ENCODE results near the gene ARHGAP22.
"Not testable (repeated sequence)": the region's sequence is repeated elsewhere in the genome, so short reads cannot be mapped to it uniquely, and the experiment has no call there.

Gene ARHGAP22

GRCh38 chr10:48446785-48447184 is 158.1 kb downstream of the ARHGAP22 start:
- DNase-seq, result no peak

DNA sequence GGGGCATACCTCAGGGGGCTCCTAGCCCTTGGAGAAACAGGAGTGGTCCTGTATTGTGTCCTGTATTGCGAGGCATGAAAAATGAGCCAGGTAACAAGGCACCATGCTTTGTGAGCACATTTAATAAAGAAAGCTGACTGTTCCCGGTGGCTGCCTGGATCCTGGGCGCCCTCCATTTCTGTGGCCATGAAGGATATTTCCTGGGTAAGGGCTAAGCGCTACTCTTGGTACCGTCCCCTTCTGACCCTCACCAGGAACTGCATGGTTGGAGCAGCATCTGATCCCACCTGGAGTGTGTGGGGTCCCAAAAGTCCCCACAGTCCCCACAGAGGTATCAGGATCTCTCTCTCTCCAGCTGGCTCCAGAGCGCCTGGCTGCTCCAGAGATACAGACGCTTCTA is 158.9 kb downstream of the ARHGAP22 start:
- no peak for DNase-seq

DNA sequence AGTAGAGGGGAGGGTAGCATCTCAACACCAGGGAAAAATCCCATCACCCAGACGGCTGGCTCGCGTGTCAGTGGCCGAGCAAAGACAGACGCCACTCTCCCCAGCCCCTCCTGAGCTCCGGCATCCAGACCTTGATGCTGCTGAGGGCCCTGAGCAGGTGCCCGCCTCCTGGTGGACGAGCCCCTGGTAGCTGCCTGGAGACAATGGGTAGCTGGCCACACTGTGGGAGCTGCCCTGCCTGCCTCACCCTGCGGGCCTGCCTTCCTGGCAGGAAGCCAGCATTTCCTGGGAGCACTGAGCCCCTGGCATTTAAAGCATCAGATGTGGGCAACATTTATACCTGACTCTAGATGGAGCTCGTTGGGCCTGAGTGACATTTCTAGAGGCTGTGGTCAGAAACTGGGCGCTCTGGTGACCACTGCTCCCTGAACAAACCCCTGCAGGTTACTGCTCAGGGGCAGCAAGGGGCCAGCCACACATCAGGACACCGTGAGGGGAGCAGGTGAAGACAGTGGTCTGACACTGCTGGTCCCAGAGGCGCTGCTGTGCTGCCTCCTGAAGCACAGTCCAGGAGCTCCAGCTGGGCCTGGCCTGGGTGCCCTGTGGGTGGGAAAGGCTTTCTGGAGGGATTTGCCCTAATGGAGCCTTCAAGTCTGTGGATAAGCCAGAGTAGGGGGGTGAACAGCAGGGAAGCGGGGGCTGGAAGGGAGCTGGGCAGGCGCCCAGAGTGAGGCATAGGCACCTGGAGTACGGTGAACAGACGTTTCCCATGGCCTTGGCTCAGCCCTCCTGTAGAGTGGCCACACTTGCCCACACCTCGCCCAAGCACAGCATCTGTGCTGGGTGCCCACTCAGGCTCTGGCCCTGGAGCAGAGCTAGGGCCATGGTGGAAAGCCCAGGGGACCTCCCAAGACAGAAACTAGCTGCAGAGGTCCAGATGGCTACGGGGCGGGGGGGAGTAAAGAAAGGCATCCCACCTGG is 159.7 kb downstream of the ARHGAP22 start:
- no peak for DNase-seq

DNA sequence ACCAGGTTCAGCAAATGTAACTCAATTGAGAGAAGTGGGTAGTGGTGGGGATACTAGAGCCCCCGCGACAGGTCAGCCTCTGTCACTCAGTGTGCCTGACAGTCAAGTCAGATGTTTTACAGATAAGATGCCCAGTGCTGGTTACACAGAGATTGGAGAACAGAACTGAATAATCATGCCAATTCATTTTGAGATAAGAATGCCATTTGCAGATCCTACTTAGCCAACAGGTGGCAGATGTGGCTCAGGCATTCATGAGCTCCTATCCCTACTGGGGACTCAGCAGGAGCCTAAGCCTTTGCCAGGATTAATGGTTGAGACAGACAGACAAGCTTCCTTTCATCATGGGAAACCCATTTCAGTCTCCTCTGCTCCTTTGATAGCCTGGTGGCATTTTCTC is 160.6 kb downstream of the ARHGAP22 start:
- DNase-seq, result no peak

- DNase-seq, result no peak
Observed at GRCh38 chr10:48442809-48443177, 162.1 kb downstream of the ARHGAP22 start.

DNA sequence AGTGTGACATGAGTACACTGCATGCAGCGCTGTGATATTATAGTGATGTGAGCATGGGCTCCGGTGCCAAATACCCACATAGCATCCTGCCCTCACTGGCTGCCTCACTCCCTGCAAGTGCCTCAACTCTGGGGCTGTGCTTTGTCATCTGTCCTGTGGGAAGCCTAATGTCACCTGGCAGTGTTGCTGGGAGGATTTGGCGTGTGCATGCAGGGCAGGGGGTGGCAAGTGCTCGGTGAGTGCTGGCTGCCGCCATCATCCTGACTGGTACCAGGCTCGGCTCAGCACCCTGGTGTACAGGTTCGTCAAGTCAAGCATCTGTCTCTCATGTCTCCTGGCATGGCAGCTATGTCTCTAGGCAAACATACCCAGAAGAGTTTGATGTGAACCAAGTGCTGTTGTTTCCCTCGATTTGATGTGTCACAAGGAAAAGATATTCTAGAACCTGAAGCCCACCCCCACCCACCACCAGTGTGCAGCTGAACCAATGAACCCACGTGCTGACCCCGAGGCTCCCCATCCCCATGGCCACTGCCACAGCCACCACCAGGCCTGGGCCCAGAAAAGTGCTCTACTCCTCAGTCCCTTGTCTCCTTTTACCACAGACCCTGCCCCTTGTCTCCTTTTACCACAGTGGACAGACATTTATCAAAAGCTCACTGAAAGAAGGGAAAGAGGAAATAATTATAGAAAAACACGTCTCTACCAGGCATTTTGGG is 162.6 kb downstream of the ARHGAP22 start:
- DNase-seq, result no peak

- DNase-seq, result no peak
Observed at GRCh38 chr10:48440771-48441170, 164.1 kb downstream of the ARHGAP22 start.

DNA sequence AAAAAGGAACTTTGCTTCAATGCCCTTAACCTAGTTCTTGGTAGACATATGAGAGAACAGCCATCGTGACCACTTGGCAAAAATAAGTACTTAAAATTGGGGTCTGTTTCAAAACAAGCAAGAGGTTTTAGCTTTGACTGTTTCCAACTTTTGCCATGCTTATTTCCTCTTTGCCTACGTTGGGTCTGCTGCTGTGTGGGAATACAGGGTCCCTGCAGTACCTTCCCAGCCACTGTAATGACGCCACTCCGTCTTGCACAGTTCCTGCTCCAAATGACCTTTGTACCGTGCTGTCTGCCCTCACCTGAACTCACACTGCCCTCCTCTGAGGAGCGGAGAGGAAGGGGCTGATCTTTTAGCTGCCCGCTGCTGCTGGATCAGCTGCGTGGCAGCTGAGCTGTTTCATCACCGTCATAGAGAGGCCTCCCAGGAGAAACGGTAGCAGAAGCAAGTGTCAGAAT is 165.3 kb downstream of the ARHGAP22 start:
- DNase-seq, result no peak

GRCh38 chr10:48439031-48439430 is 165.8 kb downstream of the ARHGAP22 start:
- DNase-seq, result no peak

DNA sequence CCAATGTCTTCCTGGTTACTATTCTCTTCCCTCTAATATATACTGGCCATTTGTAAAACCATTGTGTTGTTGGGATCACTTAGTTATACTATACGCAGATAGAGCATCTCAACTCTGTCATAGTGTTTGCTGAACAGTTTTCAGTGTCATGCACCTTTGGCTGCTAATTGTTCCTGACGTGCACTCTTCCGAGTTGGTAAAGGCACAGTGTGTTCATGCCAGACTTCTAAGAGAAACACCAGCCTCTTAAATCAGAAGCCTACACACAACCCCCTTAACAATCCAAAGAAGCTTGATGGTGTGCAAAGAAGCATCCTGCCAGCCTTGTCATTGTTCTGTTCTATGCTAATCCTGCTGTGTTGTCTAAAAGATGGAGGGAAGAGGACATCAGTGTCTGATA is 167.3 kb downstream of the ARHGAP22 start:
- DNase-seq, result no peak

DNA sequence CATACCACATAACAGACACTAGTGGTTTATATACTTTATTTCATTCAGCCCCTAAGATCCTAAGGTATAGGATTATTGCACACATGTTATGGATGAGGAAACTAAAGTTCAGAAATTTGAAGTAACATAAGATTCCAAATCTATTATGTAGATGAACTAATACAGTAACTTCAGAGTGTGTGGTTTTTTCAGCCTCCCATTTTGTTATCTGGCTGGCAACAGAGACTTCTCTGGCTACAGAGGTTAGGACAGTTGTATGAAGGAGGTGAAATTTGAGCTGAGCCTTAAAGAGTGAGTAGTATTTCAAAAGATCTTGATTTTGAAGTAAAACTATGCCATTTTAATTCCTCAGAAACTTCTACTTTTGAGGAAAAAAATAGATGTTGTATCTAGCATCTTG is 173.0 kb downstream of the ARHGAP22 start:
- DNase-seq, result no peak

DNA sequence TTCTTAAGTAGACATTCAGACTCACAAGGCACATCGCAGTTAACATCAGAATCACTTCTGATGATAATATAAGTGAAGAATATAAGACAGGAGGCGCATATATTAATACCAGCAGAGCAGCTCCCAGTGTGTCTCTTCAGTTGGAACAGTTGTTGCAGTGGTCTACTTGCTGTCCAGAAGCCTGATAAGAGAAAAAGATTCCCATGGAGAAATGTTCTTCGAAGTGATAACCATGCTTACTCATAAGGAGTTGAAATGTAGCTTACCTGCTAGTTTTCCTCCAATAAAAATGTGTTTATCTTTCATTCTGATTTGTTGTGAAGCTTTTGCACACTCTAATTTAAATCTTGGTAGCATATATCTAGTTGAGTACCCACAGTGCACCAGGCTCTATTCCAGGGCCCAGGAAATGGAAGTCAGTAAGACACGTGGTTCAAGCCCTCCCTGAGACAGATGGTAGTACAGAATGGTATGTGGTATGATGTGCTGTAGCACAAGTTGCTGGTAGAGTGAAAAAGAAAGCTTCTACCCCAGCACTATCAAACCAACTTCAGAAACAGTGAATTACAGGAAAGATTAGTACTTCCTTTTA is 174.4 kb downstream of the ARHGAP22 start:
- no peak for DNase-seq

DNA sequence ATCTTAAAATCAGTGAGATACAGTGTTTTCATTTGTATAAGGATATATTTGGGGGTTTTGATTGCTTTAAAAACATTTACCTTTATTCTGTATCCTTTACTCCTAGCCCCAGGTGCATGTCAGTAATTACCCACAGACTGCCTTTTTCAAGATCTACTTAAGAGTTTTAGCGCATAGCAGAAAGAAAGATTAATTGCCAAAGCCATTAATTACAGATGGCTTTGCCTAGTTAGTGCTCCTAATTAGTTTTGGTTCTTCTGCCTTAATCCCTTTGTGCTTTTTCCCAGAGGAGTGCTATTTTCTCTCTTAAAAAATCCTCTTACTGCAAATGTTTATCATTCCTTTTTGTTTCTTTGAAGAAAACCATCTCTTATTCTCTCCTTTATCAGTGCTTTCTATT is 175.6 kb downstream of the ARHGAP22 start:
- DNase-seq, result no peak

- no peak for DNase-seq
Observed at GRCh38 chr10:48428896-48429295, 176.0 kb downstream of the ARHGAP22 start.

- no peak for DNase-seq
Observed at GRCh38 chr10:48423884-48424283, 181.0 kb downstream of the ARHGAP22 start.

DNA sequence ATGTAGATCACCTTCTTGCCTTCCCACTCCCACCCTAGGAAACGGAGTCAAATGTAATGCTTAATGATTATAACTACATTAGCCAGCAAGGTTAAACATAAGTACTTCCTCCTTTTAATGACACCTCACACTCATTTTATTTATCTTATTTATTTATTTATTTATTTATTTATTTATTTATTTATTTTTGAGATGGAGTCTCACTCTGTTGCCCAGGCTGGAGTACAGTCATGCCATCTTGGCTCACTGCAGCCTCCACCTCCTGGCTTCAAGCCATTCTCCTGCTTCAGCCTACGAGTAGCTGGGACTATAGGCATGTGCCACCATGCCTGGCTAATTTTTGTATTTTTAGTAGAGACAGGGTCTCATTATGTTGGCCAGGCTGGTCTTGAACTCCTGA is 183.0 kb downstream of the ARHGAP22 start:
- DNase-seq, result not testable (repeated sequence)

DNA sequence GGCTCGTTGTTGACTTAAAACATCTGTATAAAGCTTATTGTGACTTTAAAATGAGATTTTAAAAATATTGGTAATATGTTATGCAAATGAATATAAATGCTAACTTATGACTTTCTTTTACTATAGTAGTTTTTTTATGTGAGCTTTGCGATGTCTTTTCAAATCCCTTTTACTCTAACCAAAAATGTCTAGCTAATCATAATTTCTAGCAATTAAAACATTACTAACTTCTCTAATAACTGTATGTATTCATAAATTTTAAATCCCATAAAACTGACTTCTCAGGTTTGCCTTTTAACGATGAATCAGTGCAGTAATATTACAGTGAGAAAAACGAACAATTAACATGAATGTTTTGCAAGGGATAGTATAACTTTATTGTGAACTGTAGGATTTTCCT is 185.2 kb downstream of the ARHGAP22 start:
- DNase-seq, result no peak

DNA sequence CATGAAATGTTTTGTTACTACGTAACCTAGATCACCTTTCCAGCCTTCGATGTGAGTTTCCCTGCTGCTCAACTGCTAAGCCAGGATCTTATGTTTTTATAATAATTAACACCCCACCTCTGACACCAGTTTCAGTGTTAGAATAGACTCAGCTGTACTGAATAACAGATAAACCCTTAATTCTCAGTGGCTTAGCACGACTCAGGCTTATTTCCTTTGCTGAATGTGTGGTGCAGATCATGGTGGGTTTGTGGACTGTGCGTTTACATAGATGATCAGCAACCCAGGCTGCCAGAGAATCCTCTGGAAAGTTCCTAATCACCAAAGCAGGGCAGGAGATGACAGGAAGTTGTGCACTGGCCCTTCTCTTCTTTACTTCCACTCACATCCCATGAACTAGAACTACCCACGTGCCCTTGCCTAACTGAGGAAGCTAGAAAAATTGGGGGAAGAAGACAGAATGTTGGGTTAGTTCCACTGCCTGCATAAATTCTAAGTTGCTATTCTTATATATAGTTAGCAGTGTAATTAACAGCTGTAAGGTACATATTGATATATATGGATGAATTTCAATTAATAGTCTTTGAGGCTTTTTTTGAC is 186.6 kb downstream of the ARHGAP22 start:
- no peak for DNase-seq

DNA sequence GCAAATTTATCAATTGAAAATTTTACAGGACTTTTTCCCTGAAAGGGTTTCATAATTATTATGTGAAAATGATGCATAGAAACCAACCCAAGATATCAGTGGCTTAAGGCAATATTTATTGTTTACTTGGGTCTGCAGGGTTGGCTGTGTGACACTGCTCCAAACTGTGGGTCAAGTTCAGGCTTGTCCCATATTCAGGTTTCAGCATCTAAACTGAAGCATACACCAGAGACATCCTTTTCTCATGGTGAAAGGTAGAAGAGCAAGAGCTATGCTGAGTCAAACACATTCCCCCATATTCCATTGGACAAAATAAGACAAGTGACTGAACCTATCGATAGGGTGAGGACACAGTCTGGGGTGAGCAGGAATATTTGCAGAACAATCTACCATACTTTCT is 187.5 kb downstream of the ARHGAP22 start:
- no peak for DNase-seq

GRCh38 chr10:48416584-48417232 is 188.2 kb downstream of the ARHGAP22 start:
- no peak for DNase-seq

DNA sequence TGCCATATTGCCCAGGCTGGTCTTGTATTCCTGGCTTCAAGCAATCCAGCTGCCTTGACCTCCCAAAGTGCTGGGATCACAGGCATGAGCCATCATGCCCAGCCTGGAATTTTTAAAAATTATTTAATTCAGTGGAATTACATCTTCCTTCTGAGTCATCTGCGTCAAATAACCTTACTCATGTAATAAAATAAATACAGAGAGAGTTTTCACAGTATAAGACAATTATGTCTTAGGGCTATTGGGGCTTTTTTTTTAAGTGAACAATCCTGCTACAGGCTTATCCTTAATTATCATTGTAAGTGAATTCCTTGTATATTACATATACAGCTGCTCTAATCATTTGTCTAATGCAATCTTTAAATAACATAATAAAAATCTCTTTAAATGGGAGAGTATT is 190.1 kb downstream of the ARHGAP22 start:
- DNase-seq, result no peak

GRCh38 chr10:48414160-48414559 is 190.7 kb downstream of the ARHGAP22 start:
- DNase-seq, result no peak

DNA sequence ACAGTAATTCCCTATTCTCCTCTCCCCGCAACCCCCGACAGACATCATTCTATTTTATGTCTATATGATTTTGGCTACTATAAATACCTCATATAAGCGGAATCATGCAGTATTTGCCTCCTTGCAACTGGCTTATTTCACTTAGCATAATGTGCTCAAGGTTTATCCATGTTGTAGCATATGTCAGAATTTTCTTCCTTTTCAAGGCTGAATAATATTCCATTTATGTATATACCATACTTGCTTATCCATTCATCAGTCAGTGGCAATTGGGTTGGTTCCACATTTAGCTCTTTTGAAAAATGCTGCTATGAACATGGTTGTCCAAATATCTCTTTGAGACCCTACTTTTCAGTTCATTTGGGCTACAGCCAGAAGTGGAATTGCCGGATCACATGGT is 191.9 kb downstream of the ARHGAP22 start:
- DNase-seq, result no peak
